BLaER1 treated with 17β-estradiol and CSF1 and Interleukin-3, amounts not matched to agents 10 nM and 100 nM (cell line): Measurements from ENCODE around the gene IL6.
A peak's percentile ranks its signal among the peaks of the same experiment; 100 is the strongest.

Experiments
- H3K27ac ChIP-seq, 11 experiments: shearing (Covaris generic); formaldehyde crosslinking; 2 replicates each; pipeline ENCODE4 v1.8.1; 2022
- H3K27me3 ChIP-seq, 11 experiments: shearing (Covaris generic); formaldehyde crosslinking; 2 replicates each; pipeline ENCODE4 v1.8.1; 2022
- H3K36me3 ChIP-seq, 11 experiments: shearing (Covaris generic); formaldehyde crosslinking; 2 replicates each; pipeline ENCODE4 v1.8.1; 2022
- H3K4me1 ChIP-seq, 10 experiments: shearing (Covaris generic); formaldehyde crosslinking; 2 replicates each; pipeline ENCODE4 v1.8.1; 2022
- H3K4me2 ChIP-seq, 11 experiments: shearing (Covaris generic); formaldehyde crosslinking; 2 replicates each; pipeline ENCODE4 v1.8.1; 2022
- H3K4me3 ChIP-seq, 10 experiments: shearing (Covaris generic); formaldehyde crosslinking; 2 replicates each; pipeline ENCODE4 v1.8.1; 2022
- H3K9ac ChIP-seq, 11 experiments: shearing (Covaris generic); formaldehyde crosslinking; 2 replicates each; pipeline ENCODE4 v1.8.1; 2022
- H3K9me3 ChIP-seq, 11 experiments: shearing (Covaris generic); formaldehyde crosslinking; replicated peaks in 1 of 11; 2 replicates each; pipeline ENCODE4 v1.8.1; 2022
- H4K20me1 ChIP-seq, 11 experiments: shearing (Covaris generic); formaldehyde crosslinking; 2 replicates each; pipeline ENCODE4 v1.8.1; 2022
- Cebpa-rat ChIP-seq, 11 experiments: shearing (Covaris generic); IDR thresholded peaks; 2 replicates each; pipeline ENCODE4 v1.8.1; 2022

Gene IL6

GRCh38 chr7:22709857-22710256 is 17.1 kb upstream of the IL6 start:
- Histone ChIP-seq H3K9ac (no peak overlapping the region), H3K36me3 (no peaks in the 10 kb centered on the region), H3K27me3 (no peaks in the 10 kb centered on the region), H3K27ac (no peak overlapping the region), H3K4me3 (no peak overlapping the region), H3K4me2 (peak overlapping the region in 1 of 11 experiments; percentile 32; a peak in 1 of 22 replicates), H3K4me1 (peaks cover 0 to 4% (median 0%) of the 10 kb centered on the region in 10 experiments; a peak in 2 of 20 replicates), H3K9me3 (no peaks in the 10 kb centered on the region), H4K20me1 (no peaks in the 10 kb centered on the region)
- TF ChIP-seq Cebpa-rat (IDR thresholded peaks at IDR 0.05) = no peak

GRCh38 chr7:22712999-22713398 is 14.0 kb upstream of the IL6 start:
- H3K4me1 ChIP-seq = peaks cover 0 to 11% (median 0%) of the 10 kb centered on the region in 10 experiments; a peak in 5 of 20 replicates
- no peaks in the 10 kb centered on the region for H3K36me3 ChIP-seq
- no peak for TF ChIP-seq Cebpa-rat (IDR thresholded peaks at IDR 0.05)
- H3K9ac ChIP-seq = no peak overlapping the region
- H3K27ac ChIP-seq = no peak overlapping the region
- H3K27me3 ChIP-seq = no peaks in the 10 kb centered on the region
- H4K20me1 ChIP-seq = no peaks in the 10 kb centered on the region
- no peak overlapping the region for H3K4me3 ChIP-seq
- no peaks in the 10 kb centered on the region for H3K9me3 ChIP-seq
- H3K4me2 ChIP-seq = no peak overlapping the region

- Histone ChIP-seq H3K36me3 (no peaks in the 10 kb centered on the region), H3K27me3 (no peaks in the 10 kb centered on the region), H3K4me2 (no peak overlapping the region), H3K9ac (no peak overlapping the region), H3K4me3 (no peak overlapping the region), H3K27ac (no peak overlapping the region), H4K20me1 (no peaks in the 10 kb centered on the region), H3K4me1 (peaks cover 0 to 15% (median 0%) of the 10 kb centered on the region in 10 experiments; a peak in 6 of 20 replicates), H3K9me3 (no peaks in the 10 kb centered on the region)
- TF ChIP-seq Cebpa-rat (IDR thresholded peaks at IDR 0.05) = no peak
Measured at GRCh38 chr7:22713463-22713862, 13.5 kb upstream of the IL6 start.

- Histone ChIP-seq H3K27me3 (no peaks in the 10 kb centered on the region), H4K20me1 (no peaks in the 10 kb centered on the region), H3K36me3 (no peaks in the 10 kb centered on the region), H3K4me1 (peaks cover 0 to 40% (median 5%) of the 10 kb centered on the region in 10 experiments; a peak in 9 of 20 replicates), H3K27ac (no peak overlapping the region), H3K4me2 (no peak overlapping the region), H3K9ac (no peak overlapping the region), H3K9me3 (no peaks in the 10 kb centered on the region), H3K4me3 (no peak overlapping the region)
- no peak for TF ChIP-seq Cebpa-rat (IDR thresholded peaks at IDR 0.05)
Measured at GRCh38 chr7:22715969-22716368, 11.0 kb upstream of the IL6 start.

- Histone ChIP-seq H3K4me2 (peak overlapping the region in 2 of 11 experiments; percentile 96 to 98; a peak in 4 of 22 replicates), H3K9ac (no peak overlapping the region), H3K36me3 (no peaks in the 10 kb centered on the region), H4K20me1 (no peaks in the 10 kb centered on the region), H3K27me3 (no peaks in the 10 kb centered on the region), H3K27ac (no peak overlapping the region), H3K9me3 (no peaks in the 10 kb centered on the region), H3K4me3 (no peak overlapping the region), H3K4me1 (peaks cover 2 to 58% (median 8%) of the 10 kb centered on the region in 10 experiments; a peak in 18 of 20 replicates)
- no peak for TF ChIP-seq Cebpa-rat (IDR thresholded peaks at IDR 0.05)
Measured at GRCh38 chr7:22717760-22718159, 9.2 kb upstream of the IL6 start.

GRCh38 chr7:22718200-22718711 is 8.7 kb upstream of the IL6 start:
- H4K20me1 ChIP-seq = no peaks in the 10 kb centered on the region
- TF ChIP-seq Cebpa-rat (IDR thresholded peaks at IDR 0.05) = no peak
- H3K36me3 ChIP-seq = no peaks in the 10 kb centered on the region
- peak overlapping the region in 3 of 11 experiments; percentile 96 to 98 (median 96); a peak in 6 of 22 replicates for H3K4me2 ChIP-seq
- H3K4me1 ChIP-seq = peaks cover 6 to 59% (median 13%) of the 10 kb centered on the region in 10 experiments; a peak in 19 of 20 replicates
- no peak overlapping the region for H3K9ac ChIP-seq
- H3K27ac ChIP-seq = no peak overlapping the region; a peak in 1 of 22 replicates
- no peaks in the 10 kb centered on the region for H3K9me3 ChIP-seq
- H3K27me3 ChIP-seq = no peaks in the 10 kb centered on the region
- H3K4me3 ChIP-seq = no peak overlapping the region

GRCh38 chr7:22718911-22719420 is 8.0 kb upstream of the IL6 start:
- Histone ChIP-seq H3K9ac (no peak overlapping the region), H3K27me3 (no peaks in the 10 kb centered on the region)

GRCh38 chr7:22720791-22721786 is 5.9 kb upstream of the IL6 start:
- no peaks in the 10 kb centered on the region for H3K9me3 ChIP-seq
- peak overlapping the region in 3 of 11 experiments; percentile 91 to 94 (median 94); a peak in 6 of 22 replicates for H3K27ac ChIP-seq
- no peaks in the 10 kb centered on the region for H3K36me3 ChIP-seq
- no peak for TF ChIP-seq Cebpa-rat (IDR thresholded peaks at IDR 0.05)
- no peak overlapping the region; a peak in 2 of 20 replicates for H3K4me3 ChIP-seq
- no peaks in the 10 kb centered on the region for H3K27me3 ChIP-seq
- H3K4me2 ChIP-seq = peak overlapping the region in 3 of 11 experiments; percentile 96 to 98 (median 96); a peak in 6 of 22 replicates
- H3K9ac ChIP-seq = peak overlapping the region in 3 of 11 experiments; percentile 82 to 96 (median 92); a peak in 5 of 22 replicates
- H3K4me1 ChIP-seq = peaks cover 10 to 86% (median 34%) of the 10 kb centered on the region in 10 experiments
- no peaks in the 10 kb centered on the region for H4K20me1 ChIP-seq

More at GRCh38 chr7:22718911-22719420, 8.0 kb upstream of the IL6 start:
- Histone ChIP-seq H3K4me1 (peaks cover 6 to 64% (median 20%) of the 10 kb centered on the region in 10 experiments; a peak in 19 of 20 replicates), H3K4me3 (no peak overlapping the region), H3K36me3 (no peaks in the 10 kb centered on the region), H4K20me1 (no peaks in the 10 kb centered on the region), H3K27ac (no peak overlapping the region), H3K4me2 (peak overlapping the region in 8 of 11 experiments; percentile 6 to 98 (median 32); a peak in 11 of 22 replicates), H3K9me3 (no peaks in the 10 kb centered on the region)
- no peak for TF ChIP-seq Cebpa-rat (IDR thresholded peaks at IDR 0.05)
